Stimulated activated naive CD4-positive, alpha-beta T cell (primary cell): ENCODE results near the gene CRHBP.
"Not testable (repeated sequence)": the region's sequence is repeated elsewhere in the genome, so short reads cannot be mapped to it uniquely, and the experiment has no call there.

Experiments
- DNase-seq, 6 experiments: peaks; one replicate each; lab custom pipeline; 2025; lab: John Stamatoyannopoulos, UW

Gene CRHBP

DNA sequence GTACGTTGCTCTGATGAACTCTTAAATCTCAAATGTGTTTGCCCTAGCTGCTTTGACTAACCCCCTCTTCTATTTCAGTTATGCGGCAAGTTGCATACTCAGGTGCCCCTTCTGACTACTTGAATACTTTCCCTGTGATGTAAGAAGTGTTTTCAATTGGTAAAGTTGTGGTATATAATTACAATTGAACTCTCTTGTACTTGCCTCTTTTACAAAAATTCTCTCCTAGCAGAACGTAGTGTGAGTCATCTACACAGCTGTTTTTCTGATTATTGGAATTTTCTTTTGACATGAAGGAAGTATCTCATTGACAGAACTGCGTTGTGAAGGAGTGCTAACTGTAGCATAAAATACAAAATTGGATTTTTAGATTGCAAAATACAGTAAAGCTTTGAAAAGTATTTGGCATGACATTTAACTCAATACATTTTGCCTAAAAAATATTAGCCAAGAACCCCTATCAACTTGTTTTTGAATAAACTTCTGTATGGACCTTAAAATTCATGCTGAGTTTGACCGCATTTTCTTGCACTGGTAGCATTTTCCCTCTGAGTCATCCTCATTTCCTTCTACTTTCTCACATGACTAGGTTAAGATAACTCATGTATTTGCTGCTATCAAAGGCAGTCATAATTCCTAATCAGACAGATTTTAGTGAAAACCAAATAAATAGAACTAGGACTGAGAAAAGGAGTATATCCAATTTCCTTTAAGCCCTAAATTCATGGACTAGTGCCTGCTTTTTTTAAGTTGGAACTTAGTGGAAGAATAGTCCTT is 6.3 kb downstream of the CRHBP start:
- DNase-seq: no peak

DNA sequence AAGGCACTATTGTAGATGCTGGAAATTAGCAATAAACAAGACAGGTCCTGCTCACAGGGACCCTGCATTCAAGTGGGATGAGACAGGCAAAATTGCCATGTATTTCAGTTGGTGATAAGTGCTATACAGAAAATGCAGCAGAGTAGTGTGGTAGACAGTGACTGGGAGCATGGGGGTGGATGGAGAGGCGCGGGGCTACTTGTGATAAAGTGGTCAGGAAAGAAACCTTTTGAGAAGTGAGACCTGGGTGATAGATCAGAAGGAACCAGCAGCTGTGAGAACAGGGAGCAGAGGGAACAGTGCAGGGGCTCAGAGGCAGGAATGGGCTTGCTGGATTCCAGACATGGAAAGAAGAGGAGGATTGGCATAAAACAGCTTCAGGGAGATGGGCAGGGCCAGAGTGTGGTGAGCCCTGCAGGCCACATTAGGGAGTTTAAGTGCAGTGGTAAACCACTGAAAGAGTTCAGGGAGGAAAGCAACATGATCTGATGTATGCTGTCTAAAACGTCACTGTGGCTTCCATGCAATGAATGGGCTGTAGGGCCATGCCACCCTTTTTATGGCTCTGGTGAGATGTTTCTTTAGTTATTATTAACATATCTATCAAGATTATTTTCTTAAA is 7.3 kb downstream of the CRHBP start:
- no peak for DNase-seq

DNA sequence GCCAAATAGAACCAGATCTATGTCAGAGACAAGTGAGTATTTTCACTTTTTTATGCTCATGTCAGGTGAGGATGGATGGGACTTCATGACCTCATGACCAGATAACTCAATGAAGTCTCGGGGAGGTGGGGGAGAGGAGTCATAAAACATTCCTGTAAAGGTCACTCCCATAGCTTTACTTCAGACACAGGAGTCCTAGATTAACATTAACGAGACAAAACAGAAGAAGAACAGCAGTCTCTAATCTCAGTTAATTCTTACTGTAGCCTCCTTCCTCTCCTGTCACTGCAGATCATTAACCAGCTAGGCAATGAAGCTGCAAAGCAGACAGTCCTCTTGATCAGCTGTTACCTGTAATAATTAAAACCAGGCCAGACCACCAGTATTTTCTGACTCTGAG is 11.2 kb downstream of the CRHBP start:
- DNase-seq: no peak

DNA sequence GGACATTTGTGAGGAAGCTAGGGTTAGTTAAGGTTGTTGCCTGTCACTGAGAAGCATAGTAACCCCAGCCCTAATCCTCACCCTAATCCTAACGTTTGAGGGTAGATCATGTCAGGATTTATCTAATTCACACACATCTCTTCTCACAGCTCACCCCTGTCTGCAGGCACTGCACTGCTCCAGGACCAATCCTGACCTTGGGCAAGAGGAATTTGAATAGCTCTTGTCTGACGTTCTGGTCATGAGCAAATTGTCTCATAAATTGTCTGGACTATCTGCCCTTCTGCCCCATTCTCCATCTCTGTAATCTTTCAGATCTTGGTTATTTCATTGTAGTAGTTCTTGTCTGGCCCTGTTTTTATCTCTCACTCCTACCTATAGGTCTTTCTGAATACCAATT is 18.7 kb downstream of the CRHBP start:
- DNase-seq: no peak

DNA sequence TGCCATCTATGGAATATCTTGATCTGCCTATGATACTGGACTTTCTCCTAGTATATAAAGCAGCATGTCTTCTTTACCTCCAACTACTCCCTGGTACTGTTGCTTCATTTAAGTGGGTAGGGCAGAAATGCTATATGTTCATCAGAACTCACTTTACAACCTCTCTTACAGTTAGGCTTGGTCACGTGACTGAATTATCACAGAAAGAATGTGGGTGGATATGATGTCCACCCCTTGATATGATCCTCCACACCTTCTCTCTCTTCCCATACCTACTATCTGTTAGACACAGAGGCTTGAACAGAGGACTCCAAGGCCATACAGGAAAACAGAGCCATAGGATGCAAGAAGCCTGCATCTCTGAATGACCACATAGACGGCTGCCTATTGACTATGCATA is 19.8 kb downstream of the CRHBP start:
- DNase-seq: no peak

DNA sequence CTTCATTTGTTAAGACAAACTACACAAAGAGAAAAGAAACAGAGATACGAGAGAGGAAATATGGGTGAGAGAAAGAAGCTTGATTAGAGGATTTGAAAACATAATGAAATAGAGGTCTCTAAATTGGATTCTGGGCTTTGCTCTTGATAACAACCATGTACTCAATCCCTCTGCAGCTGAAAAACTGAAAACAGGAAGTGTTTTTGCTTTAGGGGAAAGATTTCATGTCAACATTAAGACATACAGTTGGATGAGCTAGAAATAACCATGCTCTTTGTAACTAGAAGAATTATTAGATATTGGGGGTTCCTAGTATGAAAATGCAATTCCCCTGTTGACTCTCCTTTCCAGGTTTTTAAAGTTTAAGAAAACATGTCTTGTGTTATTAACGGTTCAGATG is 21.9 kb downstream of the CRHBP start:
- no peak for DNase-seq

DNA sequence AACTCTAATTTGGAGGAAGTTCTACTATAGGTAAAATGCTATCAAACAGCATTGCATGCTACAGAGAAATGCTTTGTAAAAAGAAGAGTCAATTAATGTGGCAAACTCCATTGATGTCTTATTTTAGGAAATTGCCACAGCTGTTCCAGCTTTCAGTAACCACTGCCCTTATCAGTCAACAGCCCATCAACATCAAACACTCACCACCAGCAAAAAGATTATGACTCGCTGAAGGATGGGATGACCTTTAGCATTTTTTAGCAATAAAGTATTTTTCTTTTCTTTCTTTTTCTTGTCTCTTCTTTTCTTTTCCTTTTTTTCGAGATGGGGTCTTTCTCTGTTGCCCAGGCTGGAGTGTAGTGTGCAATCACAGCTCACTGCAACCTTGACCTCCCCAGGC is 26.0 kb downstream of the CRHBP start:
- no peak for DNase-seq

DNA sequence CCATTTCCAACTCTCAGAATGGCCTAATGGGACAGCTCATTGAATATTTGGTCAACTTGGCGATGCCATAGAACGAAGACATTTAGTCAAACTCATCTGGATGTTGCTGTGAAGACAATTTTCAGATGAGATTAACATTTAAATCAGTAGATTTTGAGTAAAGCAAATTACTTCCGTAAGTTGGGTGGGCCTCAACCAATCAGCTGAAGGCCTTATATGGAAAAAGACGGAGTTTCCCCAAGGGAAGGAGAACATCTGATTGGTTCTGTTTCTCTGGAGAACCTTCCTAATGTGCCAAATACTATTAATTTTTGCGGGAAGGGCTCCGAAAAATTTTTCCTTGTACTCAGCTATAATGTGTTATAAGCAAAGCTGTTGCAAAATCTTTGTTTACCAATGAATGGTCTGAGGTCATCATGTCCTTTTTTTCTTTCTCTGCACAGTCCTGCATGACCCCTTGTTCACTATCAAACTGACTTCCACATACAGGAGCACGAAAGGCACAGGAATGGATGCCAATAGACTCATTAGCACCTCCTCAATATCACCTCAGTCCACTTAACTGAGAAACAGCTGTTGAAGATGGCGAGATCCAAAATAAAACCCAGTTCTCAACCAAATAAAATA is 27.8 kb downstream of the CRHBP start:
- DNase-seq: no peak

DNA sequence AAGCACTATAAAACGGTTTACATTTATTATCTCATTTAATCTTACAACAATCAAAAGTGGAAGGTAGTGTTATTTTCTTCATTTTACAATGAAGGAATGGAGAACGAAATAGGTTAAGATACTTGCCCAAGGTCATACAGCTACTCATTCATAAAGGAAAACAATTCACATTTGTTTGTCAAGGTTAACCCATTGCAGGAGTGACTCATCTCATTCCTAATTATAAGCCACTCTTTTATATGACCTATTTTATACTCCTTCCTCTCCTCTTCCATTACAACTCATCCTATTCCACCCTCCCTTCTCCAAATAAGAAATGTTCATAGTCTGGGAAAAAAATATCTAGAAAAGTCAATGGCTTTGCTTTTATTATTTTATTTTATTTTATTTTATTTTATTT is 29.6 kb downstream of the CRHBP start:
- DNase-seq: no peak

DNA sequence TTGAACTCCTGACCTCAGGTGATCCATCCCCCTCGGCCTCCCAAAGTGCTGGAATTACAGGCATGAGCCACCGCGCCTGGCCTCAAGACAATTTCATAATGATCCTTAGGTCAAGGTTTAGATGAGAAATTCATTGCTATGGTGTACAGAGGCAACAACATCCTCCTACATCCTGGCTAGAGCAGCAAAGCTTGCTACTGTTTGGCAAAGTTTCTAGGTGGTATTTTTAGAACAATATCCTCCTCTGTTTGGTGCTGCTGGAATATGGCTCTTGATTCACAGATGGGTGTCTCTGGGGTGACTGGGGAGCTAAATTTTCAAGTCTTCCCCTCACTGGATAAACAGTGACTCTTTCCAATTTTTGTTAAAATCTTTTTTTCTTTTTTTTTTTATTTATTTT is 30.6 kb downstream of the CRHBP start:
- DNase-seq: no peak

DNA sequence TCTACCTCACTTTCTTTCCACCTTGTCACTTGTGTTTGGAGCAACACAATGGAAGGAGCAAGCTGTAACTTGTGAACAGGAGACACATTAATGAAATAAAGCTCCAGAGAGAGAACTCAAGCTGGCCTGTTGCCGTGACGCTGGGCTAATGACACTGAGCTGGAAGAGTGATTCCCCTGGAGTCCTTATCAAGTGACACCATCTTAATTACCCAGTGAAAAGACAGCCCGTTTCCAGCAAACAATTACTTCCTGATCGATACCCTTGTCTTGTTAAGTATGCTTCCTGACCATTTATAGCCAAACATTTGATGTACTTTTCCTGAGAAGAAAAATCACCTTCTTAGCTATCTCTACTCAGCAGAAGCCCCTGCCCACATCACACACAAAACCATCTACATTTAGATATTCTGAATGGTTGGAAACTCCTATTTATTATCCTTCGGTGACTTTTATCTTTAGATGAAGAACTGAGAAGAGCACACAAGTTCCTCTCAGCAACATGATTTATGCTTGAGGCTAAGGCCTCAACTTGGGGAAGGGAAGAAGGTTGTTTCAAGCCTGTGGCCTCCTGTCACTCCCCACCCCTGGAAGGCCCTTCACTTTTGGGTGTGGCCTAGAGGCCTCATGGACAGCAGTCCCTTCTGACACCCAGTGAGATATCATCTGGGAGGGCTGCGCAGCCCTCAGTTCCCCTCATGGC is 34.1 kb downstream of the CRHBP start:
- no peak for DNase-seq

DNA sequence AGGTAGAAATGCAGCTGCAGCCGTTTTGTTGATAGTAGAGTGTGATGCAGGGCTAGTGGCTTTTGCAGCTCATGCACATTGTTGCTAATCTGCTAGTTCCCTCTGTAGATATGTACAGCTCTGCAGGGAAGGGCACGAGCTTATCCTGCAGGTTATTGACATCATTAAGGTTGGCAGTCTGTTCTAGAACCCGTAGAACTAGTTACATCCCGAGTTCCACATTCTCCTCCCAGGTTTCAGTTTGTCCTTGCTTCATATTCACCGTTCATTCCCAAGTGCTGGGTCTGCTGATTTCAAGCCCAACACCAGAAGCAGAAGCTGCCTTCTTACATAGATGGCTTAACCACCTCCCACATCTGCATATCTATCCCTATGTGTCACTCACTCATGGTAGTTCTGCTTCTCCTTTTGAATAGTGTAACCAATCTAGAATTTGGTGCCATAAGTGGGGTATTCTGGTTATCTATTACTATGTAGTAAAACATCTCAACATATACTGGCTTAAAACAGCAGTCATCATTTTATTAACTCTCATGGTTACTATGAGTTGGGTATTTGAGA is 38.1 kb downstream of the CRHBP start:
- no peak for DNase-seq

DNA sequence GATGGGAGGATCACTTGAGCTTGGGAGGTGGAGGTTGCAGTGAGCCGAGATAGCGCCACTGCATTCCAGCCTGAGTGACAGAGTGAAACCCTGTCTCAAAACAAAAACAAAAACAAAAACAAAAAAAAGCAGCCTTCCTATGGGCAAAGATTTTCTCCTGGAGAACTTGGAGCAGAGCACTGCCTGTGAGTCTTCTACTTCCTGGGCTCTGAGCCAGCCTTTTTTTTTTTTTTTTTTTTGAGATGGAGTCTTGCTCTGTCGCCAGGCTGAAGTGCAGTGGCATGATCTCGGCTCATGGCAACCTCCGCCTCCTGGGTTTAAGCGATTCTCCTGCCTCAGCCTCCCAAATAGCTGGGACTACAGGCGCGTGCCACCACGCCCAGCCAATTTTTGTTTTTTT is 40.6 kb downstream of the CRHBP start:
- DNase-seq: not testable (repeated sequence)

DNA sequence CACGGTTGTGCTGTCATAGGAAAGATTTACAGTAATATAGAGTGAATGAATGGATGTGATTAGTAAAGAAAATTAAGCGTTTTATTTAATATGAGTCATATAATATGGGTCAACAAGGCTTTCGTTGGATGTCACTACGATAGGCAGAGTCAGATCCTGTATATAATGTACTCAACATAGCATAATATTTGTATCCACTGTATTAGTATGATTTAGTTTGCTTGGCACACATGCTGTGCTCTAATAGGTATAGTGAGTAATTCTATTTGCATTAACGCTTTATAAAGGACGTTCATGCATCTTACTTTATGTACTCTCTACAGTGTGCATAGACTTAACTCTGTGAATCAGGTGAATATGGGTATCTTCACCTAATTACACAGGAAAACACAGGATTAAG is 41.5 kb downstream of the CRHBP start:
- no peak for DNase-seq

DNA sequence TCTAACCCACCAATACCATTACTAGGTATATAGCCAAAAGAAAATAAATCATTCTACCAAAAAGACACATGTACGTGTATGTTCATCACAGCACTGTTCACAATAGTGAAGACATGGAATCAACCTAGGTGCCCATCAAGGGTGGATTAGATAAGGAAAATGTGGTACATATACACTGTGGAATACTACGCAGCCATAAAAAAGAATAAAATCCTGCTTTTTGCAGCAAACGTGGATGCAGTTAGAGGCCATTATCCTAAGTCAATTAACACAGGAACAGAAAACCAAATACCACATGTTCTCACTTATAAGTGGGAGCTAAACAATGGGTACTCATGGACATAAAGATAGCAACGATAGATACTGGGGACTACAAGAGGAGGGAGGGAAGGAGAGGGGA is 45.4 kb downstream of the CRHBP start:
- not testable (repeated sequence) for DNase-seq

DNA sequence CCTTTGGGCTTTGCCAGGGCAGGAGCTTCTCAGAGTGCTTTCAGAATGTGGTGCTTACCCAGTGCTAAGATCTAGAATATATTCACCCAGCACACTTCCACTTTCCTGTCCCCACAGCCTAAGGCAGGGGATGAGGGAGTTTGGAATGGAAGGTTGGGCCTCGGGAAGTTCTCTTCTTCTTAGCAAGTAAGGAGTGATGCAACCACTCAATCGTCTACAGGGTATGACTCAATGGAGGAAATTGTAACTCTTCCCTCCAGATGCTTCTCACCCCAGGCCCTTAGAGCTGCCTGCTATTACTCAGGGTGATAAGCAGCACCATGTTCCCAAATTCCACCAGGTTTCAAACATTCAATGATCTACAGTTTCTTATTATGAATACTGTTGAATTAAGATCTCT is 46.6 kb downstream of the CRHBP start:
- no peak for DNase-seq

DNA sequence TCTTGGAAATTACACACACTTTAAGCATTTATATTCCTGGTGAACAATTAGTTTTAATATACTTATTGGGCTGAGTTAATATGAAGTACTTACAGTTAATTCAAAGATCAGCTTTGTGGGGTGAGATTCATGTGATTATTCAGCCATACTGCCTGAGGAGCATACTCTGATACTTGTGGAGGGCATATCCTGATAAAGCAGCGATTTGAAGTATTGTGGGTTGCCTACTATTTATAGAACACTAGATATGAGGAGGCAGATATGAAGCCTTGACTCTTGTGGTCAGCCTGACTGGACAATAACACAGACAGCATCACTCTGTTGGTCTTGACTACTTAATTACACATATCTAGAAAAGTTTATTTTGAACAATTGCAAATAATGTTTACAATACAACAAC is 50.4 kb downstream of the CRHBP start:
- no peak for DNase-seq

DNA sequence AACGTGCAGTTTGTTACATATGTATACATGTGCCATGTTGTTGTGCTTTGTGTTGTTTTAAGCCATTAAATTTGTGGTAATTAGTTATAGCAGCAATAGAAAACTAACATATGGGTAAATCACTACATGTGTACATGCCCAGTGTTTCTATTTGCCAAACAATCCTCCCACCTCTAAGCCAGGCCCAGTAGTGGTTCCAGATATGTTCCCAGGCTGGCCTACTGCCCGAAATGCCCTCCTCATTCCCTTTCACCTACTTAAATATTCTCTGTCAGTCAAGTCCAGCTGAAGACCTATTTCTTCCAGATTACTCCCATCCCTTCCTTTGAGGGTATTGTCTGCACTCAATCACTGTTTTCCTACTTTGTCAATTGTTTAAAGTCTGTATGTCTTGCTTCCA is 53.3 kb downstream of the CRHBP start:
- DNase-seq: no peak

DNA sequence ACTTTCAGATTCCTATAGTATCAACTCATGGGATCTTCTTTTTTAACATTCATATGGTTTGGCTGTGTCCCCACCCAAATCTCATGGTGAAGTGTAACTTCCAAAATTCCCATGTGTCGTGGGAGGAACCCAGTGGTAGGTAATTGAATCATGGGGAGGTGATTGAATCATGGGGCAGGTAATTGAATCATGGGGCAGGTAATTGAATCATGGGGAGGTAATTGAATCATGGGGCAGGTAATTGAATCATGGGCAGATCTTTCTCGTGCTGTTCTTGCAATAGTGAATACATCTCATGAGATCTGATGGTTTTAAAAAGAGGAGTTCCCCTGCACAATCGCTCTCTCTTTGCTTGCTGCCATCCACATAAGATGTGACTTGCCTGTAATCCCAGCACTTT is 55.6 kb downstream of the CRHBP start:
- DNase-seq: no peak

DNA sequence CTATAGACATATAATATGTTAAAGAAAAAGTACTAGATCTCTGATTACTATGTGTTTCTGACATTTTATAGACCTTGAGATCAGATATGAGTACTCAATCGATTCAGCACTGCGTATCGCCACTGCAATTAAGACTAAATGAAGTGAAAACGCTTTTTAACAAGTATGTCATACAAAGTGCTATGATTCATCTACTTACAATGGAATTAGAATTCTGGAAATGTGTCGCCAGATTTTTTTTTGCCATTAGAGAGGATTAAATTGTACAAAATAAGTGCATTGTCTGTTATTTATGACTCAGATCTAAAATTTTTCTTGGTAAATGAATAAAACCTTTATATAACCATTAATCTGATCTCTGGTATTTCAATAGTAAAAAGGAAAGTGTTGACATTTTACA is 57.4 kb downstream of the CRHBP start:
- DNase-seq: no peak

DNA sequence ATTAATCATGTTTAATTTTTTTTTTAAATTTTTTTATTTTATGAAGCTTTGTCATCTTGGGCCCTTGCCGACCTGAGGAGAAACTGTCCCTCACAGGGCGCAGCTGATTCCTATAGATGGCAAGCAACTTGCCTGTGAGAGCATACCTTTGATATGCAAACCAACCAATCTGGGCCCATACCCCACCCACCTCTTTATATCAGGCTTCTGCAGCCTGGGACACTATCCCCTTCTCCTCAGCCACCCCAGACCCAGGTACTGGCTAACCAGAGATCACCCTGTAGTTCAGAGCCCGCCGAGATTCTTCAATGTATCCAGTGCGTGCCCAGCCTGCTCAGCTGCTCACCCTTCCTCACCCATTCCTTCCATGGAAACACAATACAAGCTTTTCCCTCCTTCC is 58.7 kb downstream of the CRHBP start:
- DNase-seq: no peak

DNA sequence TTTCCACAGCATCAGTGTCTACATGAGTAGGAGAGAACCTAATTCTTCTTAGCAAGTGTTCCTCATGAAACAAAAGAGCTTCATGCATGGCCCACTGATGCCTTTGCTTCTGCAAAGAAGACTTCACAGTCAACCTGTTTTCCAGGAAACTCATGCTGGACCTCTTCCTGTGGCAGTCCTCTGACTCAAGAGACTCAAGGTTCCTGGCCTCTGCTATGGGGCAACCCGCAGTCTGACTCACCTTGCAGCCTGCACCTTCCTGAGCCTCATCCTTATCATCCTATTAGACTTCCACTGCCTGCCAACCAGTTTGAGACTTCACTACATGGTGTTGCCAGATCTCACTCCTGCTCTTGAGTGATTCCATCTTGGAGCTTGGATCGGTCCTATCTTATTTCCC is 59.8 kb downstream of the CRHBP start:
- no peak for DNase-seq
